HG03521 (cell line): ENCODE data around the gene ITGA6.

ENCODE experiments used
- ATAC-seq: cut with Tn5 transposase; IDR thresholded peaks from one replicate; pipeline ENCODE4 v1.9.1; 2021; ENCODE audit warnings: mild to moderate bottlenecking, moderate library complexity; ENCODE audit not compliant: unreplicated experiment

The ITGA6 gene

GRCh38 chr2:172427256-172427989 is at the start of gene ITGA6:
TSS of gene ITGA6 (plus strand) at chr2:172427586.
- ATAC-seq: no peak

- ATAC-seq: no peak
These were observed 46.7 kb upstream of the ITGA6 start for GRCh38 chr2:172380436-172381274.

GRCh38 chr2:172381275-172382027 is 45.9 kb upstream of the ITGA6 start:
- ATAC-seq: no peak

- no peak for ATAC-seq
These were observed 40.0 kb upstream of the ITGA6 start for GRCh38 chr2:172387361-172387760.

- ATAC-seq: no peak
These were observed 37.6 kb upstream of the ITGA6 start for GRCh38 chr2:172389685-172390339.

GRCh38 chr2:172394002-172394401 is 33.4 kb upstream of the ITGA6 start:
- ATAC-seq: no peak

GRCh38 chr2:172395503-172395902 is 31.9 kb upstream of the ITGA6 start:
- ATAC-seq: no peak

- ATAC-seq: no peak
These were observed 30.1 kb upstream of the ITGA6 start for GRCh38 chr2:172397148-172397834.

- ATAC-seq: no peak
These were observed 28.9 kb upstream of the ITGA6 start for GRCh38 chr2:172398440-172398839.

- ATAC-seq: no peak
These were observed 27.6 kb upstream of the ITGA6 start for GRCh38 chr2:172399765-172400164.

- no peak for ATAC-seq
These were observed 25.2 kb upstream of the ITGA6 start for GRCh38 chr2:172402198-172402597.

GRCh38 chr2:172403402-172403801 is 24.0 kb upstream of the ITGA6 start:
- ATAC-seq: no peak

GRCh38 chr2:172403881-172404468 is 23.4 kb upstream of the ITGA6 start:
- ATAC-seq: no peak

- ATAC-seq: no peak
These were observed 22.6 kb upstream of the ITGA6 start for GRCh38 chr2:172404824-172405223.

- ATAC-seq: no peak
These were observed 21.7 kb upstream of the ITGA6 start for GRCh38 chr2:172405673-172406072.

GRCh38 chr2:172408143-172408766 is 19.1 kb upstream of the ITGA6 start:
- ATAC-seq: no peak

- ATAC-seq: no peak
These were observed 18.3 kb upstream of the ITGA6 start for GRCh38 chr2:172409042-172409441.

- no peak for ATAC-seq
These were observed 14.3 kb upstream of the ITGA6 start for GRCh38 chr2:172412984-172413492.

- ATAC-seq: no peak
These were observed 12.1 kb upstream of the ITGA6 start for GRCh38 chr2:172415157-172415864.
